HuH-7.5 (cell line): ENCODE measurements around the gene FCMR.
A peak's percentile ranks its signal among the peaks of the same experiment; 100 is the strongest.
"Not testable (repeated sequence)": the region's sequence is repeated elsewhere in the genome, so short reads cannot be mapped to it uniquely, and the experiment has no call there.

Experiments
- DNase-seq: peaks from one replicate; pipeline ENCODE4 v3.0.0; 2011; ENCODE audit warnings: low spot score

FCMR gene

DNA sequence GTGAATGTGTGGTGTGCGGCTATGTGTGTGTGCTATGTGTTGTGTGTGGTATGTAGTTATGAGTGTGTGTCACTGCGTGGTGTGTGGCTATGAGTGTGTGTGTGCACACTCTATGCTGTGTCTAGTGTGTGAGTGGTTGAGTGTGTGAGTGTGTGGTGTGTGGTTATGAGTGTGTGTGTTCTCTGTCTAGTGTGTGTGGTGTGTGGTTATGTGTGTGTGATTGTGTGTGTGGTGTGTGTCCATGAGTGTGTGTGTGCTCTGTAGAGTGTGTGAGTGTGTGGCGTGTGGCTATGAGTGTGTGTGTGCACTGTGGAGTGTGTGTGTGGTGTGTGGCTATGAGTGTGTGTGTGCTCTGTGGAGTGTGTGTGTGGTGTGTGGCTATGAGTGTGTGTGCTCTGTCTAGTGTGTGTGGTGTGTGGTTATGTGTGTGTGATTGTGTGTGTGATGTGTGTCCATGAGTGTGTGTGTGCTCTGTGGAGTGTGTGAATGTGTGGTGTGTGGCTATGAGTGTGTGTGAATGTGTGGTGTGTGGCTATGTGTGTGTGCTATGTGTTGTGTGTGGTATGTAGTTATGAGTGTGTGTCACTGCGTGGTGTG, 2.3 kb upstream of the FCMR start:
- not testable (repeated sequence) for DNase-seq

DNA sequence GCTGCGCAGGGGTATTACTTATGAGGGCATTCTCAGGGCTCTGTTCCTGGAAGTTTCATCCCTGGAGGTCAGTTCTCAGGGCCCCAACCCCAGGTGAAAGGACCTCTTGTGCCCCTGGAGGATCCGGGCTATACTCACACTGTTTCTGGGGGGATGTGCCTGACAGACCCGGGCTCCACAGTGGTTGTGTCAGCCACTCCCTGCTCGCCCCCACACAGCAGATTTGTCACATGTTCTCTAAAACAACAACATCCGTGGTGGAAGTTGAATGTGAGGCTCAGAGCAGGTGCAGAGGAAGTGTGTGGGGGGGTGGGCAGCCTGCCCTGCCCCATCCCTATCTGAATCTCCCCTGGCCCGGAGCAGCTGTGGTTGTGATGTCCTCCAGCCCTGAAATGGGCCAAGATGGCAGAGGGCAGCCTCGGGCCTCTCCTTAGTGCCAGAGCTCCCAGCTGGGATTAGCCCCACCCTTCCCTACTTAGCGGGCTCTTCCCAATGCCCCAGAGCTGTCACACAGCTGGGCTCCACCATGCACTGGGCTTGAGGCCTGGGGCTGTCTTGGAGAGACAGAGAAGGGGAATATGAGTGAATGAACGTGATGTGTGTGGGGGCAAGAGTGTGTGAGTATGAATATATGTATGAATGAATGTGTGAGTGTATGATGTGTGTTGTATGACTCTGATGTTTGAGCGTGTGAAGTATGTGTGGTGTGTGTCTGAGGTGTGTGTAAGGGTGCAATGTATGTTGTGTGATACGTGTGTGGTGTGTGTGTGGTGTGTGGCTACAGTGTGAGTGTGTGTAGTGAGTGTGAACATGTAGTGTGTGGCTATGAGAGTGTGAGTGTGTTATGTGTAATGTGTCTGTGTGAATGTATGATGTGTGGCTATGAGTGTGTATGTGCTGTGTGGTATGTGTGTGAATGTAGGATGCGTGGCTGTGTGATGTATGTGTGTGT, 1.5 kb upstream of the FCMR start:
- no peak for DNase-seq

DNA sequence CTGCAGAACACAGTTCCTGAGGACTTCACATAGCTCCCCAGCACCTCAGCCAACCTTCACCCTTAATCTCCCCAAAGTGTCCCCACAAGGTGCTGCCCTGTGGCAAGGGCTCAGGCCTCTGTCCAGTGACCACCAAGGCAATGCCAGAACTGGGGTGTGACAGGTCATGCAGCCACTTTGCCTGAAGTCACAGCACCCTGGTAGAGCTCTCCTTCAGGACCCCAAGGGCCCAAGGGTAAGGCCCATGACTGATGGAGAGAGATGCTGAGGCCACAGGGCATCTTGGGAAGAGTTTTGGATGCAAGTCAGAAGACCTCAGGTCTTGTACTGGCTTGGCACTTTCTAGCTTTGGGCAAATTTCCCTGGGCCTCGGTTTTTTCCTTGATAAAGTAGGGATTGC, 783 bp upstream of the FCMR start:
- DNase-seq, result no peak

DNA sequence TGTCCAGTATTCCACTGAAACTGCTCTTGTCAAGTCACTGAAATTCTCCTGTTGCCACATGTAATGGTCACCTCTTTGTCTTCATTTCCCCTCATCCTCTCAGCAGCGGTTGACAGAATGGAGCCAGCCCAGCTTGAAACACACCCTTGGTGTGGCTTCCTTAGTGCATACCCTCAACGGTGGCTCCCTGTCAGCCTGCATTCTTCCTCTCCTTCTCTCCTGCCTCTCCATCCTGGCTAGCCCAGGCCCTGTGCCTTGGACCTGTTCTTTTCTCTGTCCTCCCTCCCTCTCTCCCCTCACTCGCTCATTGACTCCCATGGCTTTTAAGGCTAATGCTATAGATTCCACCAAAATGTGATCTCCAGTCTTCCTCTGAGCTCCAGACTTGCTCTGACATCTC, 3.7 kb downstream of the FCMR start:
- DNase-seq, result no peak

DNA sequence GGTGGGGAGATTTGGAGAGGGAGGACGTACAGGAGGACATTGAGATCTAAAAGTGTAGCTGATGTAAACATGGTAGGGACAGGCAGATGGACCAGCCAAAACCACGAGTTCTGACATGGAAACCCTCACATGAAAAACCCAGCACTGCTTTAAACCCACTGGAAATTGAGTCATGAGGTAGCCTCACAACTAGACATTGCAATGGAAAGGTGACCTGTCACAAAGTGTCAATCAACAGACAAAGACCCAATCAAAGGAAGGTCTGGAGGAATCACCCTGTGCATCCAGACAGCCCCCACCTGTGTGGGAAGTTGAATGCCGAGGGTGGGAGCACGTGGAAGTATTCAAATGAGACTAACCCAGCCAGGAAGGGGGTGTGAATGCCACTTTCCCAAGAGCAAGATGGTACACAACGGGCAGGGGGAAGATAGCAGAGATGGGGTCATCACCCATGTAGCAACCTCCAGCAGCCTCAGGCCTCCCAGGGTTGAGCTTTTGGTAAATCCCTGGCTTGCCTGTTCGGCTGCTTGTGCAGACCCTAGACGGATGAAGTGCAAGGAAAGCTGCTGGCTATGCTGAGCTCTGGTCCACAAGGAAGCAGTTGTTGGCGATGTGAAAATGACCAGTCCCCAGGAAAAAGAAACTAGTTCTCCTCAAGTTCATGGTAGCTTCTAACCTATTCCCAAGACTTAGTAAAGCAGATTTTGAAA, 5.6 kb downstream of the FCMR start:
- DNase-seq, result no peak

DNA sequence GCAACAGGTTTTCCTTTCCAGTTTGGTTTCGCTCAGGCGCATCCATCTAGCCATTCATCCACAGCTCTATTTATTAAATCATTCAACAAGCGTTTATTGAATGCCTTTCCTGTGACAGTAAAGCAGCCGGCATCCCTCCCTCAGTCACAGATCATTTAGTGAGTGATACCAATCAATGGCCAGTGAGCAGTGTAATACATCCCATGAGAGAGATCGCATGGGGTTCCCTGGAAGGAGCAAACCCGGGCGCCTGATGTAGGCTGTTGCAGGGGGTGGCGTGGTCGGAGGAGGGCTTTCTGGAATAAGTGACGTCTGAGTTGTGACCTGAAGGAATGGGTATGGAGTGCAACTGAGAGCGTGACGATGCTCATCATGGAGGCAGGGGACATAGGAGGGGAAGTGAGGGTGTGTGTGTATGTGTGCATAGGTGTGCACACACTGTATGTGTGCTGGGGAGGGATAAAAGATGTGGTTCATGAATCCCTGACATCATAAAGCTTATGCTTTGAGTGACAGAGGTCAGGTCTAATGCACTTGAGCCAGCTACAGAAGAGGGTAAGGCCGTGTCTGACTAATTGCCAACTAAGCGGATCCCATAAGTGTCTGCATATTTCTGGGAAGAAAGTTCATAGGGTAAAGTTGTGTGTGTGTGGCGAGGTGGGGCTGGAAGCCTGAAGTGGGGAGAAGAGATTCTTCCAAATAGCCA, 6.6 kb downstream of the FCMR start:
- DNase-seq, result no peak

DNA sequence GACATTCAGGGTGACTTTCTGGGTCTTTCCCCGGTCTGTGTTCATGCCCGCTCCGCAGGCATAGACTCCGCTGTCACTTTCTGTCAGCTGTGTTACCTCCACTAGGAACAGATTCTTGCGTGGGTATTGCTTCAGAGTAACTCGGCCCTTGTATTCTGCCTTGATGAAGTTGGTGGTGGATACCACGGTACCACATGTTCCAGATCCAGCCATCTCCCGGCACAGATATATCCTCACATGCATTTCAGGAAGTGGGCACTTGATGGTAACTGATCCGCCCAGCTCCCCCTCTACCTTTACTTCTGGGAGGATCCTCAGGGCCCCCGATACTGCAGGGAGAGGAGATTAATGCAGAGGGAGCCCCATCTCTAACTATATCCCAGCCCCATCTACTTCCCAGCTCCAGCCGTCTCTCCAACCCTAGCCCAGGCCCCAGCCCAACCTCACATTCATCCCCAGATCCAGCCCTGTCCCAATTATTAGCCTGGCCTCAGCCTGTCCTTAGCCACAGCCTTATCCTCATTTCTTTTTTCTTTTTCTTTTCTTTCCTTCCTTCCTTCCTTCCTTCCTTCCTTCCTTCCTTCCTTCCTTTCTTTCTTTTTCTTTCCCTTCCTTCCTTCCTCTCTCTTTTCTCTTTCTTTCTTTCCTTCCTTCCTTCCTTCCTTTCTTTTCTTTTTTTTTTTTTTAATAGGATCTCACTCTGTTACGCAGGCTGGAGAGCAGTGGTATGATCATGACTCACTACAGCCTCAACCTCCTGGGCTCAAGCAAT, 7.8 kb downstream of the FCMR start:
- DNase-seq, result no peak

DNA sequence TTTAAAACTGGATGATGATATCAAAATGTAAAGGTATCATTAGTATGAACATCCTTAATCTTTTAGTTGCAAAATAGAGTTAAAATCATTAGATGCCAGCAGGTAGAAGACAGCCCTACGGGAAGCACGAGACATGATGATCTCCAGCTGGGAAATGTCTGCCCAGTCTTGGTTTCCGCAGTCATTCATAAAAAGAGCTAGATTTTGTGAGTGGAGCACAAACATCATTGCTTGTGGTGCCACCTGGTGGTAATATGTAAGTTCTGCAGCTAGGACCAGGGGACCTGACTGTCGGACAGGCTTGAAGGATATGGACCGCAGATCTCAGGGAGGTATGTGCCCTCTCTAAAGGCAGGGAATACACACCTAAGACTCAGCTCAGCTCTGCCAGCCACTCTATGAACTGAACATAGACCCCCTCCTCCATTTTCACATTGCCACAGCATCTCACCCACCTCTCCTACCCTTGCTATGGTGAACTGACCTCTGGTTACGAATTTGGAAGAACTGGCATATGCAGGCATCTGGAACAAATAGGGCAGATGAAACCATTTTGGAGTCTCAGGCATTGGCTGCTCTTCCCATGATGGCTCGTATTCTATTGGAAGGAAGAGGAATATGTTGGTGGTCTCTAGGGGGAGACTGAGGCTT, 9.2 kb downstream of the FCMR start:
- DNase-seq, result peak; percentile 69

DNA sequence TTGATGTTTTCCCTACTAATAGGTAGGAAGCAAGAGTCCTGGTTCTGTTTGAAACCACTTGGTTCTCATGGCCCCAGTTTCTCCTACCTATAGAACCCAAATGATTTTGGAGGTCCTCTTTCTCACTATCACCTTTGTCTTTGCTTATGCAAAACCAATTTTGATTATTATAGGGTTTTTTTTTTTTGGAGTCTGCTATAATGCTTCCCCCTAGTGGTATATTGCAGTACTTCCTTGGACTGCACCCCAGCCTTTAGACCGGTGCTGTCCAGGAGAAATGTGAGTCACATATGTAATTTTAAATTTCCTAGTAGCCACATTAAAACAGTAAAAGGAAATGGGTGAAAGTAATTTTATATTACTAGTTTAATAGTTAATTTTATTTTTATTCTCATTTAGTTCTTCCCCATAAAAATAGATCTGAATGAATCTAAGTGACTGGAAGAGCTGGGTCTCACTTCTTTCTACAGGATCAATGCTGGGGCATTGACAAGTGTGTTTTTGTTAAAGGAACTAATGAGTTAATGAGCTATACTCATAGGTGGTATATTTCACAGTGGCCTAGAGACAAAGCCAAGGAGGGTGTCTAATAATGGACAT, 10.6 kb downstream of the FCMR start:
- peak; percentile 65 for DNase-seq

DNA sequence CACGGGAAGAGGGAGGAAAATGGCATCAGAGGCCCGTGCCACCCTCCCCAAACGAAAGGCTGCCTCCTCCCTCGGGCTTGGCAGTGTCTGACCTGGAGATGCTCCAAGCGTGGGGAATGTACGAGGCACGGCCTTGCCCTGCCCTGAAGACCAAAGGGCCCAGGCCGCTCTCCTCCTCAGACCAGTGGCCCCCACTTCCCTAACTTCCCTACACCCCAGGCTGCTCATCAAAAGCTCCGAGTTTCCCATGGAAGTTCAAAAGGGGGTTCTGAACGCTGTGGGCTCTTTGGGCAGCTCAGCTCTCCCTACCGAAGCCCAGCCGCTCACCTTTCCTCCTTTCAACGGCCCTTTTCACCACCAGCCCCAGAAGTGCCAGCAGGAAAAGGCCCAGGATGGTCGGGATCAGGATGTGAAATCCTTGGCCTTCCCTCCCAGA, 11.8 kb downstream of the FCMR start:
- no peak for DNase-seq

DNA sequence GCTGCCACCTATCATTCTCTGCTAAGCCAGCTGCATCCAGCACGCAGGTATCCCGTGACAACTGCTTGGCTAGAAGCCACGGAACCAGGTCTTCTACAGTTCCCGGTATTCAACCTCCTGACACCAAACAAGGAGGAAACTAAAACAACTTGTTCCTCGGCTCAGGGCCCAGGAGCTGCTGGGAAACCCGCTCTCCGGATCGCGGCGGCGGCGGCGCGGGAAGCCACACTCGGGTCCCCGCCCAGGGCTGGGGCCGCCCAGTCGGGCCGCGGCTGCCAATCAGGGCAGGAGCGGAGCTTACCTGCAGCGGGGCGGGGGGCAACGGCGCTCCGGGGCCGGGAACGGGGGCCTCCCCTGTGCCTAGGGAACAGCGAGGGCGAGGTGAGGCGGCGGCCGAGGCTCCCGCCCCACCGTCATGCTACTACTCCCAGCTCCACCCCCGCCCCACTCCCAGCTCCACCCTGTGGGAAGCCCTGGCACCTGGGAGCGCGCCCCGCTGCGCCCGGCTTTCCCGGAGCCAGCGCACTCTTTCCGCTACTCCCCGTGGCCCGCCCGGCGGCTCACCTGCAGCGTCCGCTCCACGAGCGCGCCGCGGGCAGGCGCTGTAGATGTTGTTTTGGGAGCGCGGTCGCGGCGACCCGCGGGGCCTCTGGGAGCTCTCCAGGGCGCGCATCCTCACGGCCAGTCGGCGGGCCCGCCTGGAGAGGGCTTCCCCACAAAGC, 12.4 kb downstream of the FCMR start:
- DNase-seq, result peak; percentile 46

DNA sequence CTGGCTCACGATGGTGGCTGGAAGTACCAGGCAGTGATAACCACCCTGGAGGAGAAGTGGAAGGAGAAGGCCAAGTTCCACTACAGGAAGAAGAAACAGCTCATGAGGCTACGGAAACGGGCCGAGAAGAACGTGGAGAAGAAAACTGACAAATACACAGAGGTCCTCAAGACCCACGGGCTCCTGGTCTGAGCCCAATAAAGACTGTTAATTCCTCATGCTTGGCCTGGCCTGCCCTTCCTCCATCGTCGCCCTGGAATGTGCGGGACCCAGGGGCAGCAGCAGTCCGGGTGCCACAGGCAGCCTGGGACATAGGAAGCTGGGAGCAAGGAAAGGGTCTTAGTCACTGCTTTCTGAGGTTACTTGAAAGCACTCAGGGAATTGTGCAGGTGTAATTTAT, 13.7 kb downstream of the FCMR start:
- DNase-seq, result no peak

DNA sequence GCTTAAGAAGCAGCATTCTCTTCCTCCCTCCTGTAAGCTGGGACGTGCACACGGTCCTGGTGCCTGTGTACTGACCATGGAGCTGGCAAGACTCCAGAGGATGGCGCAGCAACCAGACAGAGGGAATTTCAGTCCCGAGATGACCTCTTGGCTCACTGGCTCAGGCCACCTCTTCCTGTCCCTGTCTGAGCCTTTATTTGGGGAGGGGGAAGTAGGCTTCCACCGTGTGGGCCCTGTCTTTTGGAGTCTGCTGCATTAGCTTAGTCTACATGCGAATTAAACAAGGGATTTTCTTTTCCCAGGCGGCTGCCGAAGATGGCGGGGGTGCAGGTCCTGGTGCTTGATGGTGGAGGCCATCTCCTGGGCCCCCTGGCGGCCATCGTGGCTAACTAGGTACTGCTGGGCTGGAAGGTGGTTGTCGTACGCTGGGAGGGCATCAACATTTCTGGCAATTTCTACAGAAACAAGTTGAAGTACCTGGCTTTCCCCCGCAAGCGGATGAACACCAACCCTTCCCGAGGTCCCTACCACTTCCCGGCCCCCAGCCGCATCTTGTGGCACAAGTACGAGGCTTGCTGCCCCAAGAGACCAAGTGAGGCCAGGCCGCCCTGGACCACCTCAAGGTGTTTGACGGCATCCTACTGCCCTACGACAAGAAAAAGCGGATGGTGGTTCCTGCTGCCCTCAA, 14.3 kb downstream of the FCMR start:
- DNase-seq, result peak; percentile 73

DNA sequence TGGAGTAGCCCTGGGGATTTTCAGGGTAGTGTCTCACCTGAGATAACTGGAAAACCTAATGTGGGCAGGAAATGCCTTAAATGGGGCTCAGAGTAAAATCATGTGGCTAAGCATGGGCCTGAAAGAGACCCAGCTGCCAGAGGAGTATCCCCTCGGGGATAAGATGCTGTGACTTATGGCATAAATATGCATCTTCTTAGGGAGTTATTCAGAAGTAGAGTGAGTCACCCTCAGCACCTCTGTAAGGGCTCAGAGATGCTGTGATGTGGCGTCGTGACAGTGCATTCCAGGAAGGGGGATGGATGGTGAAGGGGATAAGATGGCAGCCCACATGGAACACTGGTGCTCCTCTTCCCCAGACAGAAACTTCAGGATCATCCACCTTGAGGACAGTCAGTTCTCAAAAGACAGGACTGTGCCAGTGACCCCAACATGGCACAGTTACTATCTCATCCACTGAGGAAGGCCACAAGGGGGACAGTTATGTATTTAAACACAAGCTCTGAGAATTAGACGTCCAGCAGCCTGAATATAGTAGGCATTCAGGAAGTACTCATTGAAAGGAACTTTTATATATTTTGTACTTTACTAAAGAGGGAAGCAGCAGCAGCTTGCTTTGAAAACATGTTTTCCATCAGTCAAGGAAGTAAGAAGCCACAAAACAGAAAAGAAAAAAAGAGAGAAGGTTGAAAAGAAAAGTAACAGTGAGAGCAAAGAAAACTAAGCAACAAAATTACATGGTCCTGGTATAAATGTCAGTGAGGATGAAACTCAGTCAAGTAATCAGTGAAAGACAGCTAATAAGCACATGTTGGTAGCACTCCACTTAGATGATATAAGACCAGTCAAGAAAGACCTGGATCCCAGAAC, 16.2 kb downstream of the FCMR start:
- no peak for DNase-seq

DNA sequence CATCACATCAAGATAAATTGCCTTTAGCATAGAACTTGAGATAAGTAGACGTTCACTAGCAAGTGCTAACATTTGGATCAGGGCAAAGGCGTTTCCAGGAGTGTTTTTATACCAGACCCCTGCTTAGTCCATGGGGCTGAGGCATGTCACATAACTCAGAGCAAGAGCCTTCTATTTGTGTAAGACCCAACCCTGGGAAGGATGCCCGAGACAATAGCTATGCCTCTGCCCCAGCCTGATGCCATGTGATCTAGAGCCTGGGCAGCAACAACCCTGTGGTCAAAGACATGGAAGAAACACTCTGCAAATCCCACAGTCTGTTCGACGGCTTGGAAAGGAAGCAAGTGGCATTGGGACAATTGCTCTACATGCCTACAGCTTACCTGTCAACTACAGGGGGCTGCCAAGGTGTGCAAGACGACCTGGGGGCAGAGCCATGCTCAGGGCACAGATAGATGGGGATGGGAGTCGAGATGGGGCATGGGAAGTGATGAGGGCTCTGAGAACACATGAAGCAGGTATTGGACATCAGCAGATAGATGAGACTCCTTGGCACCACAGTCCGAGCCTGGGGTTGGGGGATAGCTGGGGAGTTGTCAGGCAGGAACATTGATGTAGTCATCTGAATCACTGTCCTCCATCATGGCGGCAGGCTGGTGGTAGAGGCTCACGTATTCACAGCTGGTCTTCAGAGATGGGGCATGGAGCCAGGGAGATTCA, 17.2 kb downstream of the FCMR start:
- no peak for DNase-seq

DNA sequence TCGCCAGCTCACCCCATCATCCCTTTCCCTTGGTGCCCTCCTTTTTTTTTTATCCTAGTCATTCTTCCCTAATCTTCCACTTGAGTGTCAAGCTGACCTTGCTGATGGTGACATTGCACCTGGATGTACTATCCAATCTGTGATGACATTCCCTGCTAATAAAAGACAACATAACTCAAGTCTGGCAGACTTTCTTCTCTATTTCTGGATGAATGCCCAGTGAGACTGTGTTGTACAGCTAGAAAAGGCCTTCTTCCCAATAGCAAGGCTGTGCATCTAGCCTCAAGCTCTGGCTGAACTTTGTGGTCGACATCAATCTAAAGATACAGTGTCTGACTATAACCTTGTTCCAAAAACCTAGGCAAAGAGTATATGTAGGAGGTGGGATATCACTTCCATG, 18.1 kb downstream of the FCMR start:
- DNase-seq, result no peak

DNA sequence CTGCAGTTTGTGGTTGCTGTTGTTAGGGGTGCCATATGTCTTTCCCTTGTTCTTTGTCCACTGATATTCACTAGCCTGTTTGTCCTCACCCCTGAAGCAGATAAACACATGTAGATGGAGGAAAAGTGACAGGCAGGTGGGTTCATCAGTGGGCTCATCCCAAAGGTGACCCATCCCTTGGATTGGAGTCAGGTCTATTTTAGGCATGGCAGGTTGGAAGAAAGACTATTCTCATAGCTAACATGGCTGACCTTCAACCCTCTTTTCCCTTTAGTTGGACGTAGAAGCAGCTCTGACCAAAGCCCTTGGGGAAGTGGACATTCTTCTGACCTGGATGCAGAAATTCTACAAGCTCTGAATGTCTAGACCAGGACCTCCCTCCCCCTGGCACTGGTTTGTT, 19.0 kb downstream of the FCMR start:
- DNase-seq, result no peak

DNA sequence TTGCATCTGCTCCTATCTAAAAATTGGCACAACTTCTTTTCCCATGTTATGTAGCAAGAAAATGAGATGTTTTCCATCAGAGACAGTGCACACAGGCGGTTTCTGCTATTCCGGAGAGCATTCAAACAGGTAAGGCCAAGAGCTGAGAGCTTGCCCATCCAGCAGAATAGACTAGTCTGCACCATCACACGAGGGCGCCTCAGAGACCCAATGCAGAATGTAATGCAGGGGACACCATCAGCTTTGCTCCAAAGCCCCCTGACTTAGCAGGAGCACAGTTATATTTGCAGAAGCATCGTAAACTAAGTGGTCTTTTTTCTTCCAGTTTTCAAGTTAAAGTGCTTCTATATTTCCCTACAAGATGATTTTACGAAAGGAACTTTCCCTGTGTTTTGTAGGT, 19.8 kb downstream of the FCMR start:
- no peak for DNase-seq
